Uterus (tissue), 4 donors: ENCODE measurements around the gene CCM2. TPM values are rescaled to one million over a fixed set of nuclear protein-coding genes. Genes with fewer than 3 reads are reported as not detected.

Source experiments
- DNase-seq, 2 donors: peaks; one replicate each; pipeline ENCODE4 v3.0.0-alpha.2; 2019 to 2020
- H3K27ac ChIP-seq, 2 donors: fragments of 200-600 bp; sonication (generic); 1 replicate in 1 of 2; 2 replicates in 1 of 2; pipeline ENCODE4 v1.5.1; 2016 to 2018
- H3K27me3 ChIP-seq, 2 donors: fragments of 200-600 bp; sonication (generic); one replicate each; pipeline ENCODE4 v1.5.1; 2018 to 2019; ENCODE audit warnings: control low read depth in 1 of 2
- H3K36me3 ChIP-seq, 2 donors: fragments of 200-600 bp; sonication (generic); one replicate each; pipeline ENCODE4 v1.5.1; 2019; ENCODE audit warnings: control low read depth in 1 of 2
- H3K4me1 ChIP-seq, 2 donors: fragments of 200-600 bp; sonication (generic); one replicate each; pipeline ENCODE4 v1.5.1; 2018 to 2019; ENCODE audit warnings: control low read depth in 1 of 2
- H3K4me3 ChIP-seq, 2 donors: fragments of 200-600 bp; sonication (generic); 1 replicate in 1 of 2; 2 replicates in 1 of 2; pipeline ENCODE4 v1.5.1; 2018 to 2019; ENCODE audit warnings: mild to moderate bottlenecking in 1 of 2
- H3K9me3 ChIP-seq, 2 donors: fragments of 200-600 bp; sonication (generic); one replicate each; pipeline ENCODE4 v1.5.1; 2019; ENCODE audit warnings: control low read depth in 1 of 2
- POLR2A ChIP-seq, 2 donors: fragments of 450-650 bp; IDR thresholded peaks; one replicate each; pipeline ENCODE4 v1.6.1; 2016; ENCODE audit warnings: antibody characterized with exemption in 2 of 2, mild to moderate bottlenecking in 1 of 2, moderate library complexity in 1 of 2
- intact Hi-C: fragments of 100-400 bp; cut with DNase I; formaldehyde crosslinking; loops from one replicate; pipeline ENCODE4 v1.15.1; 2023; ENCODE audit warnings: low total_unique reads
- total RNA-seq, 4 donors: library from RNA; depleted of rRNA in 3 of 4; stranded (reverse); fragments of >200 nt in 3 of 4; gene quantifications; one replicate each; pipeline versions ENCODE4 v1.1.0 to v1.2.4, GENCODE V29; 2014 to 2023
- TF ChIP-seq, protein P1 (sequence below), 4 experiments: fragments of 200-600 bp in 2 of 4; fragments of 450-650 bp in 2 of 4; sonication (generic) in 2 of 4; IDR thresholded peaks; one replicate each; pipeline ENCODE4 v1.5.1; 2016 to 2019; ENCODE audit warnings: antibody characterized with exemption in 4 of 4, mild to moderate bottlenecking in 2 of 4, moderate library complexity in 1 of 4
- donor health status: DM: yes; HTN: yes; CAD: no.

The CCM2 gene
- total RNA-seq, 4 donors from 2014 or later = 7.6 to 70.2 (median 33.6) TPM

DNA sequence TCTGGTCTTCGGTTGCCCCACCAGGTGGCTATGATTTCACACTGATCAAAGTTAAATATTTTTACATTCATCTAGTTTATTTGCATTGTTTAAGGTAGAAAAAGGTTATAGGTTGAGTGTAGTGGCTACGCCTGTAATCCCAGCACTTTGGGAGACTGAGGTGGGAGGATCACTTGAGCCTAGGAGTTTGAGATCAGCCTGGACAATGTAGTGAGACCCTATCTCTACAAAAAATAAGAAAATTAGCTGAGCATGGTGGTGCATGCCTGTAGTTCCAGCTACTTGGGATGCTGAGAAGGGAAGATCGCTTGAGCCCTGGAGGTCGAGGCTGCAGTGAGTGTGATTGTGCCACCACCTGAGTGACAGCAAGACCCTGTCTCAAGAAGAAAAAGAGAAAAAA is 3.8 kb downstream of the CCM2 start:
- H3K9me3 ChIP-seq = no peaks in the 10 kb centered on the region
- intact Hi-C loops = no loop called here
- no peak for DNase-seq

DNA sequence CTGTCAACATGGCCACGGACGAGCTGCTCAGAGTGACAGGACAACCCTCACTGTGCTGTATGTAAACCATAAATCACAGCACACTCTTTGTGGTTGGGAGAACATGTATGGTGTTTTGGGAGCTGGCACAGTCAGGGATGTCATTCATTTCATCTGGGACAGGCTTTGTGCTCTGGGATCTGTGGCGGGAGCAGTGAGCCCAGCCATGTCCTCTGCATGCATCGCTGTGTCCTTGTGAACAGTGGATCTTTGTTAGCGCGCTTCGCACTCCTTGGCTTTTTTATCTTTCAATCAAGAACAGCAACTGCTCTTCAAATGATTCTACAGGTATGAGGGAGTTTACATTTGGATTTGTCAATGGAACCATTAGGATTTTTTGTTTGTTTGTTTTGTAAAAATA is 7.1 kb downstream of the CCM2 start:
- H3K4me1 ChIP-seq = peaks cover 0 to under 1% of the 10 kb centered on the region in 2 donors
- H3K36me3 ChIP-seq = no peaks in the 10 kb centered on the region
- H3K27ac ChIP-seq = no peak overlapping the region
- H3K4me3 ChIP-seq = no peak overlapping the region
- no peaks in the 10 kb centered on the region for H3K9me3 ChIP-seq
- intact Hi-C loops = no loop called here
- TF ChIP-seq POLR2A (IDR thresholded peaks at IDR 0.05) = no peak
- TF ChIP-seq, protein P1, sequence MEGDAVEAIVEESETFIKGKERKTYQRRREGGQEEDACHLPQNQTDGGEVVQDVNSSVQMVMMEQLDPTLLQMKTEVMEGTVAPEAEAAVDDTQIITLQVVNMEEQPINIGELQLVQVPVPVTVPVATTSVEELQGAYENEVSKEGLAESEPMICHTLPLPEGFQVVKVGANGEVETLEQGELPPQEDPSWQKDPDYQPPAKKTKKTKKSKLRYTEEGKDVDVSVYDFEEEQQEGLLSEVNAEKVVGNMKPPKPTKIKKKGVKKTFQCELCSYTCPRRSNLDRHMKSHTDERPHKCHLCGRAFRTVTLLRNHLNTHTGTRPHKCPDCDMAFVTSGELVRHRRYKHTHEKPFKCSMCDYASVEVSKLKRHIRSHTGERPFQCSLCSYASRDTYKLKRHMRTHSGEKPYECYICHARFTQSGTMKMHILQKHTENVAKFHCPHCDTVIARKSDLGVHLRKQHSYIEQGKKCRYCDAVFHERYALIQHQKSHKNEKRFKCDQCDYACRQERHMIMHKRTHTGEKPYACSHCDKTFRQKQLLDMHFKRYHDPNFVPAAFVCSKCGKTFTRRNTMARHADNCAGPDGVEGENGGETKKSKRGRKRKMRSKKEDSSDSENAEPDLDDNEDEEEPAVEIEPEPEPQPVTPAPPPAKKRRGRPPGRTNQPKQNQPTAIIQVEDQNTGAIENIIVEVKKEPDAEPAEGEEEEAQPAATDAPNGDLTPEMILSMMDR (IDR thresholded peaks at IDR 0.05) = no peak
- H3K27me3 ChIP-seq = no peaks in the 10 kb centered on the region
- DNase-seq = no peak

More for the DNA sequence above, 3.8 kb downstream of the CCM2 start:
- no peaks in the 10 kb centered on the region for H3K36me3 ChIP-seq
- H3K4me3 ChIP-seq = no peak overlapping the region
- no peak overlapping the region for H3K27ac ChIP-seq
- H3K4me1 ChIP-seq = peaks cover 0 to 15% of the 10 kb centered on the region in 2 donors
- TF ChIP-seq, protein P1 (IDR thresholded peaks at IDR 0.05) = no peak
- no peak for TF ChIP-seq POLR2A (IDR thresholded peaks at IDR 0.05)
- no peaks in the 10 kb centered on the region for H3K27me3 ChIP-seq

DNA sequence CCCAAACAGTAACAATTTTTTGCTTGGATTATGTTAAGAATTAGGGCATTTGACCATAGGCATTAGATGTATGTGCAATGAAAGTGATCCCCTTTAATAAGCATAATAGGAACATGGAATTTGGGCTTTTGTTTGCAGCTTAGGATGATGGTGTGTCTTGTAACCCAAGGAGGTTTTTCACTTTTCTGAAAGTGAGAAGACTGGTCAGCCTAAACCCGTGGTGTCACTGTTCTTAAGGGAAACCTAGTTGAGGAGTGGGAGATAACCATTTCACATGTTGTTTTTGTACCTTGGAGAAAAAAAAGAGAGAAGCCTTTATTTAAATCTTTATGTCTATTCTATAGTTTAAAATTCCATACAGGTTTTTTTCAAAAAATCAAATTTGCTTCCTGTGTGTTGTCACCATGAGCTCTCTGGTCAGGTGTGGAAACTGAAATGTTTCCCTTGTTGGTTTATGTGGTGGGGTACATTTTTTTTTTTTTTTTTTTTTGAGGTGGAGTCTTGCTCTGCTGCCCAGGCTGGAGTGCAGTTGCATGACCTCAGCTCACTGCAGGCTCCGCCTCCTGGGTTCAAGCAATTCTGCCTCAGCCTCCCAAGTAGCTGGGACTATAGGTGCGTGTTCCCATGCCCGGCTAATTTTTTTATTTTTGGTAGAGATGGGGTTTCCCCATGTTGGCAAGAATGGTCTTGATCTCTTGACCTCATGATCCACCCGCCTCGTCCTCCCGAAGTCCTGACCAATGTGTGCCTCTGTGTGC is 7.7 kb downstream of the CCM2 start:
- Histone ChIP-seq H3K27me3 (no peaks in the 10 kb centered on the region), H3K4me3 (no peak overlapping the region), H3K36me3 (no peaks in the 10 kb centered on the region), H3K4me1 (no peaks in the 10 kb centered on the region), H3K9me3 (no peaks in the 10 kb centered on the region), H3K27ac (no peak overlapping the region)
- TF ChIP-seq POLR2A (IDR thresholded peaks at IDR 0.05) = no peak
- TF ChIP-seq, protein P1 (IDR thresholded peaks at IDR 0.05) = no peak
- DNase-seq = no peak
- intact Hi-C loops = no loop called here

DNA sequence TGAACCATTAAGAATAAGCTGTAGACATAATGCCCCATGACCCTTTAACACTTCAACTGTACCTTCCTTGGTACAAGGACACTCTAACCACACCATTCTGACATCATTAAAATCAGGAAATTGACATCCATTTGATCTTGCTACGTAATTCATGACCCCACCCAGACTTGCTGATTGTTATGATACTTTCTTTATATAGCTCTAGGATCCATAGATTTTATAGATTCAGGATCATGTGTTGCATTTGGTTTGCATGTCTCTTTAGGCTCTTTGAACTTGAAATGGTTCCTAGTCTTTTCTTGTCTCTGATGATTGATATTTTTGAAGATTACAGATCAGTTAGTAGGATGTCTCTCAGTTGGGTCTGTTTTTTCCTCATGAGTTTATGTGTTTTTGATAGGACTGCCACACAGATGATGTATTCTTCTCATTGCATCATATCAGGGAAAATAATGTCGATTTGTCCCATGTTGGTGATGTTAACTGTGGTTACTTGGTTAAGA is 13.5 kb downstream of the CCM2 start:
- intact Hi-C loops = no loop called here

DNA sequence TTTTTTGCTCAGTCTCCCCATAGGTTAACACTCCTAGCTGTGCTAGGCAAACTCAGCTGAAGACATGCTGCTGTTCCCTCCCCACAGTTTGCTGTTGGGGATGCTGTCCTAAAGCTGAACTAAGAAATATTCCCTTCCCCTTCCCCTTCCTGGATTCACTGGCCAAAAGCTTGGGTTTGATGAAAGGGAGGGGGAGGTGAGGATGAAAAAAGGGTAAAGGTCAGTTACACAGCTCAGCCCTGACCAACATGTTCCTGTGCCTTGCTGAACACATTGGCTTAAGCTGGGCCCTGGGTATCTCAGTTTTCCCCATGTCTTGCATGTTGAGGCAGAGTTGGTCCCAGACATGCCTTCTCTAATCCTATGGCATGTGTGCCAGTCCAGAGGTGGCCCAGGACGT is 15.3 kb downstream of the CCM2 start:
- TF ChIP-seq, protein P1 (IDR thresholded peaks at IDR 0.05) = no peak
- no peak for TF ChIP-seq POLR2A (IDR thresholded peaks at IDR 0.05)
- H3K4me3 ChIP-seq = no peak overlapping the region
- H3K4me1 ChIP-seq = peaks cover 0 to 6% of the 10 kb centered on the region in 2 donors
- no peaks in the 10 kb centered on the region for H3K27me3 ChIP-seq
- H3K27ac ChIP-seq = no peak overlapping the region
- no peaks in the 10 kb centered on the region for H3K9me3 ChIP-seq
- intact Hi-C loops = no loop called here
- H3K36me3 ChIP-seq = no peaks in the 10 kb centered on the region
- DNase-seq = no peak

More for the DNA sequence above, 13.5 kb downstream of the CCM2 start:
- Histone ChIP-seq H3K4me1 (no peaks in the 10 kb centered on the region), H3K9me3 (no peaks in the 10 kb centered on the region), H3K27ac (no peak overlapping the region), H3K36me3 (no peaks in the 10 kb centered on the region), H3K4me3 (no peak overlapping the region), H3K27me3 (no peaks in the 10 kb centered on the region)
- DNase-seq = no peak
- TF ChIP-seq POLR2A (IDR thresholded peaks at IDR 0.05) = no peak
- TF ChIP-seq, protein P1 (IDR thresholded peaks at IDR 0.05) = no peak
